OCI-LY3 (cell line): ENCODE measurements around the gene KRT3.

ENCODE experiments used
- EZH2phosphoT487 ChIP-seq: fragments of 200-600 bp; shearing (Covaris generic); IDR thresholded peaks from 2 replicates; pipeline ENCODE4 v1.6.1; 2018; ENCODE audit warnings: antibody characterized with exemption, mixed run types, low read depth
- TF ChIP-seq, protein P1 (sequence below): fragments of 200-600, 300-600 bp; sonication (generic); IDR thresholded peaks from 2 replicates; pipeline ENCODE4 v1.5.1; 2014; ENCODE audit warnings: antibody characterized with exemption, low read length, low read depth

- TF ChIP-seq, protein P1, sequence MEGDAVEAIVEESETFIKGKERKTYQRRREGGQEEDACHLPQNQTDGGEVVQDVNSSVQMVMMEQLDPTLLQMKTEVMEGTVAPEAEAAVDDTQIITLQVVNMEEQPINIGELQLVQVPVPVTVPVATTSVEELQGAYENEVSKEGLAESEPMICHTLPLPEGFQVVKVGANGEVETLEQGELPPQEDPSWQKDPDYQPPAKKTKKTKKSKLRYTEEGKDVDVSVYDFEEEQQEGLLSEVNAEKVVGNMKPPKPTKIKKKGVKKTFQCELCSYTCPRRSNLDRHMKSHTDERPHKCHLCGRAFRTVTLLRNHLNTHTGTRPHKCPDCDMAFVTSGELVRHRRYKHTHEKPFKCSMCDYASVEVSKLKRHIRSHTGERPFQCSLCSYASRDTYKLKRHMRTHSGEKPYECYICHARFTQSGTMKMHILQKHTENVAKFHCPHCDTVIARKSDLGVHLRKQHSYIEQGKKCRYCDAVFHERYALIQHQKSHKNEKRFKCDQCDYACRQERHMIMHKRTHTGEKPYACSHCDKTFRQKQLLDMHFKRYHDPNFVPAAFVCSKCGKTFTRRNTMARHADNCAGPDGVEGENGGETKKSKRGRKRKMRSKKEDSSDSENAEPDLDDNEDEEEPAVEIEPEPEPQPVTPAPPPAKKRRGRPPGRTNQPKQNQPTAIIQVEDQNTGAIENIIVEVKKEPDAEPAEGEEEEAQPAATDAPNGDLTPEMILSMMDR = no peak
- TF ChIP-seq EZH2phosphoT487 = no peak
Observed at GRCh38 chr12:52790427-52791270, 5.3 kb downstream of the KRT3 start.
